Left cardiac atrium (tissue), 4 donors: Measurements from ENCODE around the gene RAD51B. TPM values are rescaled to one million over a fixed set of nuclear protein-coding genes. Genes with fewer than 3 reads are reported as not detected.
"Not testable (repeated sequence)": the region's sequence is repeated elsewhere in the genome, so short reads cannot be mapped to it uniquely, and the experiment has no call there.

ENCODE experiments used
- ATAC-seq, 2 donors: fragments of 200-7000 bp; cut with Tn5 transposase; one replicate each; pipeline ENCODE4 v1.9.1; 2020; ENCODE audit warnings: mild to moderate bottlenecking in 2 of 2, moderate library complexity in 2 of 2
- DNase-seq: peaks from one replicate; pipeline ENCODE4 v3.0.0-alpha.2; 2020
- intact Hi-C, 2 donors: fragments of 100-400 bp; cut with DNase I; formaldehyde crosslinking; loops; one replicate each; pipeline versions ENCODE4 v1.14.1 to v1.15.1; 2022 to 2023
- total RNA-seq, 2 donors: library from RNA; stranded (reverse); fragmentation: NEBNext Ultra II Directional; extraction: Animal tissue kit (Norgen Biotek cat#: 25700); gene quantifications; one replicate each; pipeline ENCODE4 v1.2.1, GENCODE V29; 2021
- donor health status: DM: no; HTN: yes; CAD: no.
- donor health status: DM: no; HTN: yes; CAD: no; lungs with severe emphysema.
- donor health status: DM: yes; HTN: yes; CAD: no.
- donor health status: Dilated cardiomyopathy.

Gene RAD51B
- total RNA-seq, 2 donors from 2014 or later, result 4.4 to 6.6 TPM

DNA sequence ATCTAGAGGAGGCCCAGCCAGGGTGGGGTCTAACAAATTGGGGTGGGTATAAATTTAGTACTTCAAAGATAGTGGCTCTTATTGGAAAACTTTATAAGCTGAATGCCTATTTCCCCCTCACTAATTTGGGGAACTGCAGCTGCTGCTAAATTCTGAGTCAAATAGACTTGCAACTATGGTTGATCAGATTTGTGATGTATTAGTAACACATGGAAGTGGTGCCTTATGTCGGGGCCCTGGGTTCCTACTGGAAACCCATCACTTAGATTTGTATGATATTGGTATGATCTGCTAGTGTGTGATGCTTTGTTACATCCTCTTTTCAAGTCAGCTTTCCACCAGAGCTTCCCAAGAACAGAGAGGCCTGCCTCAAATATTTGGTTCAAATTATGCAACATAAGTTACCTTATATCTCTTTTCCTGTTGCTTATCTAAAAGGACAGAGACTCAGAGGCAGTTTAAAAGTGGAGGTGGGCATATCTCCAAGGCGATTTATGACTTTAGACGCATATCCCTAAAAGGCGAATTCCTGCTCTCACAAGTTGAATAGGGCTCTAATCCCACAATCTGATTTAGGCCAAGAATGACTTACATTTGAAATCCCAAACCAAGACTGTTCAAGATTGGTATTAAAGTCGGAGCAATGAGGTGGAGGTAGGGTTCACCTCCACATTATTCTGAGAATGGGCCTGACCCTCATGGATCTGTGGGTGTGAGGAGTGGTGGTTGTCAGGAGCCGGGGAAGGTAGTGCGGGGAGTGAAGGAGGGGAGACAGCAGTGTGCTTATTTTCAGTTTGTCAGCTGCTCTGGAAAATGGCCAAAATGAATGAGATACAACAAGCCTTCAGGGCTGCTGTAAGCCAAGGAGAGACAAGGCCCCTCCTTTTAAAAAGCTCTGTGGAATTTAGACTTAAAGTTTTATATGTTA is 425.8 kb downstream of the RAD51B start:
- intact Hi-C loops, result loop anchor here (5.0 kb wide), 3 partner anchors 103 to 572 kb away; no protein-coding TSS in a partner anchor
- no peak for DNase-seq
- peak; percentile 73 to 75 for ATAC-seq

DNA sequence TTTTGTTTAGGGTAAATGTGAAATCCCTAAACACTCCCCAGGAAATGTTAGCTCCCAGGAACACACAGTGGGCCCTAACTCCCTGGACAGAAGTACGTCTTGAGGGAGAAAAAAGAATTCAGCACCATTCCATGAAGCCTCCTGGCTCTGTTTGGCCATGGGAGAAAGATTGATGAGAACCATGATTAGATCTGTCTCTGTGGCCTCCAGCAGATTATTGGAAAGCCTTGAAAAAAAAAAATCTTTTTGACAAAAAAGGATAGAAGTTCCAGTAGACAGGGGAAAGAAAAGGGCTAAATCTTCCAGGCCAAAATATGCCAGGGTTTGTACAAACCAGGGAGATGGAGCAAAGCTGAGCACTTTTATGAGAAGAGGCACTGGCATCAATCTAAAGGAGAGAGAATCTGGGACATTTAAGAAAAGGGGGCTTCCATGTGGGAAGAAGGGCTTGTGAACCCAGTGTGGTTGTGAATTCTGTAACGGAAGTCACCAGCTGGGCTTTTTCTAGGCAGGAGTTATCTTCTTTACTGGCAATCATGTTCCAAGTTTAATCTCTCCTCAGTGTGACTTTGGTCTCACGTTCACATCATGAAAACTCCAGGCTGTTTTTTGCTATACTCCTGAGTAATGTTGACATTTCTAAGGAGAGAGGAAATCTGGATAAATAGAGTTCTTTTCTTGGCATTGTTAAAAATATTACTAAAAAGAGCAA is 426.7 kb downstream of the RAD51B start:
- ATAC-seq (peak; percentile 27 to 40), DNase-seq (no peak)
- intact Hi-C loops, result loop anchor here (5.0 kb wide), 3 partner anchors 104 to 571 kb away; no protein-coding TSS in a partner anchor

- ATAC-seq (no peak), DNase-seq (no peak)
- intact Hi-C loops, result loop anchor here (5.0 kb wide), 3 partner anchors 104 to 571 kb away; no protein-coding TSS in a partner anchor
Measured at GRCh38 chr14:68246786-68247105, 427.2 kb downstream of the RAD51B start.

- no peak for DNase-seq
- ATAC-seq, result no peak
- intact Hi-C loops, result loop anchor here (5.0 kb wide), 3 partner anchors 105 to 570 kb away; no protein-coding TSS in a partner anchor
Measured at GRCh38 chr14:68247274-68247673, 427.7 kb downstream of the RAD51B start.

DNA sequence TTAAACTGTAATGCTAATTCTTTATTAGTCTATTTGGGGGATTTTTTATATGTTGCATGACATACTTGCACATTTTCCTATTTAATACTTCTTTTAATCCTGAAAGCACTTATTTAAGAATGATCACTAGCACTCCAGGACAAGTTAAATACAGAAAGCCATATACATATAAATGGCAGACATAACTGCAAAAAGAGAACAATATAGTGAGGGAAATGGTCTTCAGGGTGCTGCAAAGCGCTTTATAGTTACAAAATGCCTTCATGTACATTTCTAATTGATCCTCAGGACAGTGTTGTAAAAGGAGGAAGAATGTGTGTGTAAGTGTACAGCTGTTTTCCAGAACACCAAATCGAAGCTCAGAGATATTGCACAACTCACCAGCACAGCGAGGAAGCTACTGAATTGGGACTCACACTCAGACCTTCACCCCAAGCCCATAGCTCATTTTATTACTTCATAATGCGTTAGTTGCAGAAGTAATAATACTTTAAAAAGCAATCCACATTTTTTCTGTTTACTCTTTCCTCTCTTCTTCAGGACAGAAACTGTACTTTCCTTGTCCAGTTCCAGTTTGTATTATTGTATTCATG is 428.2 kb downstream of the RAD51B start:
- intact Hi-C loops, result loop anchor here (1.0 to 5.0 kb wide), 6 partner anchors 105 to 570 kb away; no protein-coding TSS in a partner anchor
- DNase-seq (no peak), ATAC-seq (peak in 1 of 2 donors; percentile 39)

DNA sequence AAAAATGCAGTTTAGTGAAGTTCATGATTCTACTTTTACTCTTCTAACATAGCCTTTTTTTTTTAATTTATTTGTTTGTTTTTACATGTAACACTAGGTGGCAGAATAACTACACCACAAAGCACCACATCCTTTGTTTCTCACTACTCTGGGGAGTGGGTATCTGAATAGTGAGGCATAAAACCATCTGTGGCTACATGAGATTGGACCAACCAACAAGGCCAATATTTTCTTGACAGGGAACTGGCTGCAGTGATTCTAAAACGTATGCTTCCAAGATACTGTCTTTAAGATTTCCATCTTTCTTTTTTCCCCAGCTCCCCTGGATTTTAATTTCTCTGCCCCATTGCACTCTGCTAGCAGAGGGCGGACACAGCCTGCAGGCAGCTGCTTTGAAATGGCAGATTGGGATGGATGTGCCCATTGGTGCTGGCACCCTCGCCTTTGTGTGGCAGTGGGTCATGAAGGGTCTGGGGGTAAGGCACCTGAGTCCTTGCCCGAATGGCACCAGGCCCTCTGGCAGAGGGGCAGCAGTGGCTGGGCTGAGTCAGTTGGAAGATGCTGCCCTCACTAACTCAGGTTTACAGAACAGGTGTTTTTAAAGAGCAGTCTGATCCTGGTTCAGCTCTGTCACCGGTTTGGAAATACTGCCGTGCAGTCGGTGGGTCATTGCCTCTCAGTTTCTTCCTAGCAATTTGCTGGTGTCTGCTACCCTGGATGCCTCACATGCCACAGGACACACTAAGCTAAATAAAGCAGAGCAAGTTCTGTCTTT is 429.1 kb downstream of the RAD51B start:
- DNase-seq (no peak), ATAC-seq (peak; percentile 76 to 77)
- intact Hi-C loops, result loop anchor here (1.0 to 5.0 kb wide), 6 partner anchors 106 to 569 kb away; no protein-coding TSS in a partner anchor

DNA sequence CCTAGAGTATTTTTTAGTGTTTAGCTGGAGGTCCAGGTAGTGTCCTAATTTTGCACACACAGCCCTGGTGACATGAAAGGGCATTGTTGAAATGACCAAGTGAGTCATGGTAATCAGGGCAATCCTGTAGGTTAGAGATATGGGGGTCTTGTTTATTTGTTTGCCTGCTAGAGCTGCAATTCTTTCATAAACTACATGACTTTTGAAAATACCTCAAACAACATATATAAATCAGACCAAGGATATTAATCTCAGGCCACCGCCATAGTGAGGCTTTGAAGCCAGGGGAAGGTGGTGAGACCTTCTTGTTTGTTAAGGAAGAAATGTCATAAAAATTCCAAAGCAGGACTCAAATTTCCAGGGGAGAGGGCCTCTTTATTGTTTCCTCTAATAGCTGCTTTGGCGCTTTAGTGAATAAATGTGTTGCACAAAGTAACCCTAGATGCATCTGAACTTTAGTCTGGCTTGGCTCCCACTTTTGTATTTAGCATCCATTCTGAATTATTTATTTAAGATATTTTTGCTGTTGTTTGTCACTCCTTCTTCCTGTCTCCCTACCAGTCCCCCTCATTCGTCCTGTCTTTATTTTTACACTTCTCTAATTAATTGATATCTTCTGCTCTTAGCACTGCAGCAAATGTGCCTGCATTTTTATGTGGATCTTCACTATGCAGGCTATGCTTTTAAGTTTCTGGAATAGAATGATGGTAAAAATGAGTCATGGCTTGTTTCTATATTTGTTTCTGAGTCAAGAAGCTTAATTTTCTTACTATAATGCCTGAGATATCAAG is 430.3 kb downstream of the RAD51B start:
- ATAC-seq, result no peak

GRCh38 chr14:68250927-68251768 is 431.6 kb downstream of the RAD51B start:
- DNase-seq (no peak), ATAC-seq (no peak)
- intact Hi-C loops, result no loop called here

More for the DNA sequence above, 430.3 kb downstream of the RAD51B start:
- DNase-seq, result no peak
- intact Hi-C loops, result loop anchor here (2.0 to 5.0 kb wide), 5 partner anchors 108 to 567 kb away; no protein-coding TSS in a partner anchor

DNA sequence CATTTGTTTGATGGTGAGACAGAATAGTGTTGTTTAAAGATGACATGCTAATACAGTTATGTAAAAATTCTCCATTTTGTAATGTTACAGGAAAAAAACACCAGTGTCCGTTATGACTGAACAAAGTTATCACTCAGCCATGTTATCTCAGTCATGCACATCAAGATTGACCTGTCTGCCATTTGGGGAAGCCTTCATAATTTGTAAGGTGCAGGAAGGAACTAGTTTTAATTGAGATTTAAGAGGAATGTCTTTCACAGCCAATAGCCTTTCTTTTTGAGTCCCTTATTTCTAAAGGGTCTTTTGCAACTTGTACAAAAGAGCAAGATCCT is 432.2 kb downstream of the RAD51B start:
- intact Hi-C loops, result no loop called here
- DNase-seq (no peak), ATAC-seq (no peak)

GRCh38 chr14:68253160-68253780 is 433.7 kb downstream of the RAD51B start:
- ATAC-seq, result no peak
- no peak for DNase-seq
- intact Hi-C loops, result no loop called here

DNA sequence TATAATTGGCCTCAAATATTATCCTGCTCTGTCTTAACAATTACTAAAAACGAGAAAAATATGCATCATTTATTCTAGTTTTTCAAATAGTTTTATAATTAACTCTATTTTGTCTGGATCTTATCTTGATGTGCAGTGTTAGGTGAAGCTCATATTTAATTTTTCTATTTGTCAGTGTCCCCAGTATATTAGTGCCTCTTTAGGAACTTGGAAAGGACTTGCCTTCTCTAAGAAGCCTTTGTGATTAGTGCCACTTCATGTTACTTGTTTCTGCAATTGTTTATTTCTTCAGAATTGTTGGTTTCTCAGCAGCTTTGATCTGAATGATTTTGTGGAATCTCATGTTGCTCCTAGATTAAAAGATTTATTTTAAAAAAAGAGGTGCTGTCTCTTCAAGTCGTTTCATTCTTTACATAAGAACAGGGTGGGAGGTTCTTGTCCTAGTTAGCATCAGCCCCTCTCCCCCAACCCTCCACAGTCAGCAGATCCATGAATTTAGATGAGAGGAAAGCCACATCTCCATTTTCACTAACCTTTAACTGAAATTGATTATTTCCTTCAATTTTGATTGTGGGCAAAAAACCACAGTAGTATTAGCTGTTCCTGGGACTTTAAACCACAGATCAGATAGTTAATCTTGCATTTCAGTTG is 434.4 kb downstream of the RAD51B start:
- intact Hi-C loops, result no loop called here
- ATAC-seq (no peak), DNase-seq (no peak)

GRCh38 chr14:68254669-68255527 is 435.3 kb downstream of the RAD51B start:
- intact Hi-C loops, result no loop called here
- DNase-seq (no peak), ATAC-seq (no peak)

DNA sequence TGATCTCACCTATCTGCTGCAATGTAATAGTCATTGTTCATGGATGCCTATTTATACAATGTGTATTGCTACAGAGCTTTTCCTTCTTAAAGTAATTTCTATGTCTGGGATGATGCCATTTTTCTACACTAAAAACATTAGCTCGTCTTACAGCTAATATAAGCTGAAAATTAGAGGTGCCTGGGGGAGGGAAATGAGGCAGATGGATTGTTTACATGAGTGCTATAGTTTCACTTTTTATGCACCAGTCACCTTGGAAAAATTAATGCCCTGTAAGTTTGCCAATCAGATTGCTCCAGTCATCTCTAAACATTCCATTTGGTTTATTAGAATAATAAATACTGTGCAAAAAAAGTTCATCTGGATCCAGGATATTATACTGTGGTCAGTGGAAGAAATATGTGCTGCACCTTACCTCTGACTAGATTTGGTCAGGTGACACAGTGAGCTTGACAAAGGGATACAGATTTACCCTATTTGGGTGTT is 436.2 kb downstream of the RAD51B start:
- intact Hi-C loops, result no loop called here
- ATAC-seq, result no peak
- DNase-seq, result no peak

- DNase-seq, result no peak
- intact Hi-C loops, result no loop called here
- no peak for ATAC-seq
Measured at GRCh38 chr14:68257969-68258368, 438.4 kb downstream of the RAD51B start.

DNA sequence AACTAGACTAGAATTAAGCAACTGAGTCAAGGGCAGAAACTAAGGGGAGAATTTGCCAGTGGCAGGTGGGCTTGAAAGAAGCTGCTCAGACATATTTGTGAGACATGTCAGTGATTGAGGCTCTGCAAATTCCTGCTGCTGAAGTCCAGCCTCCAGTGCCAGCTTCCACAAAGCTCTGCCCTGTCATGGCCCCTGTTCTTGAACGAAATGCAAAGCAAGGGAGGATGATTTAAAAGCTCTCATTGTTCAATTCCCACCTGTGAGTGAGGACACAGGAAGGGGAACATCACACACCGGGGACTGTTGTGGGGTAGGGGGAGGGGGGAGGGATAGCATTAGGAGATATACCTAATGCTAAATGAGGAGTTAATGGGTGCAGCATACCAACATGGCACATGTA is 439.4 kb downstream of the RAD51B start:
- DNase-seq, ATAC-seq, intact Hi-C loops: not testable (repeated sequence)
